ENCODE measurements around the gene ZNF729.

DNA sequence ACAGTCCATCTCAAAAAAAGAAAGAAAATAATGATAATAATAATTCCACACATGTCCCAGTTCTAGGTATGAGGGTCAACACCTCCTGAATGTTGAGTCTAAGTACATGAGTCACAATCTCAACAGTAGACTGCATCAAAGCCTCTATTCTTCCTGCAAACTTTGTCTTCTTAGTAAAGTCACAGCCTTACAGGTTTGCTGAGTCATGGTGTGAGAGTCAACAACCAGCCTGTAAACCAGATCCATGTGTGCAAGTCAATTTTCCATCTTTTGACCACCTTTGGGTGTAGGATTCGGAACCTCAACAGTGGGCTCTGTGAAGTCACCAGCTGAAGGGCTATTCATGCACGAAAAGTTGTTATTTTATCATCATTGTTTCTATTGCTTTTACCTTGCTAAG is 25.7 kb upstream of the ZNF729 start:
- TF ChIP-seq POLR2A (IDR thresholded peaks at IDR 0.05) (no peak), CTCF (IDR thresholded peaks at IDR 0.05) (no peak)

All from testis (tissue), 2 donors.